ENCODE data around the gene SLC24A1.
A peak's percentile ranks its signal among the peaks of the same experiment; 100 is the strongest.

SLC24A1 gene

GRCh38 chr15:65651831-65652749 is 30.4 kb downstream of the SLC24A1 start:
- no peak for DNase-seq (ENCODE audit: low spot score)

GRCh38 chr15:65653341-65653740 is 31.6 kb downstream of the SLC24A1 start:
- DNase-seq (ENCODE audit: low spot score): no peak

GRCh38 chr15:65653801-65654521 is 32.2 kb downstream of the SLC24A1 start:
- no peak for DNase-seq (ENCODE audit: low spot score)

- no peak for DNase-seq (ENCODE audit: low spot score)
Observed at GRCh38 chr15:65655026-65655425, 33.3 kb downstream of the SLC24A1 start.

- DNase-seq (ENCODE audit: low spot score): no peak
Observed at GRCh38 chr15:65655457-65655856, 33.7 kb downstream of the SLC24A1 start.

- DNase-seq (ENCODE audit: low spot score): no peak
Observed at GRCh38 chr15:65659502-65660052, 37.8 kb downstream of the SLC24A1 start.

- DNase-seq (ENCODE audit: low spot score): no peak
Observed at GRCh38 chr15:65660927-65661326, 39.2 kb downstream of the SLC24A1 start.

GRCh38 chr15:65663521-65663920 is 41.8 kb downstream of the SLC24A1 start:
- no peak for DNase-seq (ENCODE audit: low spot score)

GRCh38 chr15:65666257-65666656 is 44.5 kb downstream of the SLC24A1 start:
- DNase-seq (ENCODE audit: low spot score): peak; percentile 85

- DNase-seq (ENCODE audit: low spot score): no peak
Observed at GRCh38 chr15:65675551-65675950, 53.8 kb downstream of the SLC24A1 start.

GRCh38 chr15:65676123-65676522 is 54.4 kb downstream of the SLC24A1 start:
- DNase-seq (ENCODE audit: low spot score): no peak

GRCh38 chr15:65680544-65680943 is 58.8 kb downstream of the SLC24A1 start:
- no peak for DNase-seq (ENCODE audit: low spot score)

- no peak for DNase-seq (ENCODE audit: low spot score)
Observed at GRCh38 chr15:65682404-65682911, 60.7 kb downstream of the SLC24A1 start.

- DNase-seq (ENCODE audit: low spot score): no peak
Observed at GRCh38 chr15:65688462-65688861, 66.7 kb downstream of the SLC24A1 start.

- DNase-seq (ENCODE audit: low spot score): no peak
Observed at GRCh38 chr15:65690173-65690572, 68.4 kb downstream of the SLC24A1 start.

GRCh38 chr15:65690778-65691177 is 69.0 kb downstream of the SLC24A1 start:
- no peak for DNase-seq (ENCODE audit: low spot score)

GRCh38 chr15:65695081-65695480 is 73.3 kb downstream of the SLC24A1 start:
- DNase-seq (ENCODE audit: low spot score): no peak
